Heart left ventricle (tissue), 16 donors: ENCODE measurements around the gene BPHL. TPM values are rescaled to one million over a fixed set of nuclear protein-coding genes. Genes with fewer than 3 reads are reported as not detected.
A peak's percentile ranks its signal among the peaks of the same experiment; 100 is the strongest.

Experiments
- ATAC-seq, 4 donors: fragments of 200-7000 bp; cut with Tn5 transposase; one replicate each; pipeline ENCODE4 v1.9.1; 2020 to 2022; ENCODE audit warnings: moderate library complexity in 4 of 4, mild to moderate bottlenecking in 3 of 4, moderate number of reproducible peaks in 1 of 4
- DNase-seq, 5 donors: peaks; one replicate each; pipeline ENCODE4 v3.0.0-alpha.2; 2020
- H3K27ac ChIP-seq, 12 donors: fragments of 200-600 bp; sonication (generic) in 4 of 12; one replicate each; pipeline versions ENCODE4 v1.5.0 to v1.8.0; 2016 to 2022; ENCODE audit warnings: mild to moderate bottlenecking in 2 of 12
- H3K27me3 ChIP-seq, 9 donors: fragments of 200-600 bp; sonication (generic) in 2 of 9; one replicate each; pipeline versions ENCODE4 v1.5.1 to v1.8.0; 2016 to 2022; ENCODE audit warnings: mild to moderate bottlenecking in 3 of 9
- H3K36me3 ChIP-seq, 9 donors: fragments of 200-600 bp; sonication (generic) in 2 of 9; one replicate each; pipeline versions ENCODE4 v1.5.0 to v1.8.0; 2018 to 2022; ENCODE audit warnings: mild to moderate bottlenecking in 2 of 9
- H3K4me1 ChIP-seq, 12 donors: fragments of 200-600 bp; sonication (generic) in 4 of 12; one replicate each; pipeline versions ENCODE4 v1.5.0 to v1.8.0; 2016 to 2022; ENCODE audit warnings: mild to moderate bottlenecking in 3 of 12
- H3K4me3 ChIP-seq, 12 donors: fragments of 200-600 bp; sonication (generic) in 4 of 12; one replicate each; pipeline versions ENCODE4 v1.5.0 to v1.8.0; 2017 to 2022; ENCODE audit warnings: mild to moderate bottlenecking in 9 of 12, moderate library complexity in 4 of 12
- H3K9me3 ChIP-seq, 12 donors: fragments of 200-600 bp; sonication (generic) in 4 of 12; one replicate each; pipeline versions ENCODE4 v1.5.0 to v1.8.0; 2016 to 2022; ENCODE audit warnings: mild to moderate bottlenecking in 1 of 12
- POLR2A ChIP-seq, 2 donors: fragments of 450-650 bp; IDR thresholded peaks; one replicate each; pipeline ENCODE4 v1.6.1; 2017; ENCODE audit warnings: antibody characterized with exemption in 2 of 2, mild to moderate bottlenecking in 2 of 2, moderate library complexity in 2 of 2
- WGBS, 4 donors: extraction: QIAGEN DNeasy Blood & Tissue Kit in 2 of 4; methylation state at CpG; one replicate each; pipeline versions ENCODE4 v1.1.5 to v1.1.7; 2013 to 2018; 5-methylcytosine and 5-hydroxymethylcytosine counted together
- intact Hi-C, 10 donors: fragments of 100-400 bp; cut with DNase I; formaldehyde crosslinking; loops; one replicate each; pipeline versions ENCODE4 v1.11.1 to v1.14.2; 2022
- polyA plus RNA-seq, 2 donors: library from polyadenylated mRNA; stranded (reverse); fragments of 200-250 nt; gene quantifications; one replicate each; pipeline ENCODE4 v1.2.3, GENCODE V29; 2013
- total RNA-seq, 9 donors: library from RNA; depleted of rRNA in 2 of 9; stranded (reverse); fragments of >200 nt in 2 of 9; fragmentation: NEBNext Ultra II Directional in 3 of 9; extraction: Animal tissue kit (Norgen Biotek cat#: 25700) in 3 of 9; gene quantifications; one replicate each; pipeline versions ENCODE4 v1.1.0 to v1.2.4, GENCODE V29; 2016 to 2023
- TF ChIP-seq, protein P1 (sequence below), 12 donors: fragments of 200-600 bp; sonication (generic) in 4 of 12; IDR thresholded peaks; one replicate each; pipeline versions ENCODE4 v1.5.0 to v1.8.0; 2018 to 2022; ENCODE audit warnings: antibody characterized with exemption in 12 of 12, mild to moderate bottlenecking in 5 of 12
- donor health status: ischemic (EF 13 %, LVEDD 7.1; RV severe dilation, severe dysfunction).
- donor health status: healthy with polysubstance abuse.
- donor health status: DM: no; HTN: yes; CAD: no.
- donor health status: DM: no; HTN: no; CAD: no.
- donor health status: ischemic (EF 25% LVEDD 6.9; RV normal size, moderate dysfunction).
- donor health status: ischemic (EF 25% LVEDD 5.7; RV mildly dilated, moderate dysfunction).
- donor health status: healthy.
- donor health status: DM: yes; HTN: yes; CAD: no.
- donor health status: ischemic (EF 35%, LVEDD 5.7; RV mildly dilated, moderate dysfunction).
- donor health status: nonischemic (EF 11% LVEDD 7.7; RV severe dilation, severe dysfunction).
- donor health status: DM: yes; HTN: yes; CAD: no.
- donor health status: PGD.
- donor health status: ischemic (EF 29% LVEDD 5.4; RV normal size, mild dysfunction).
- donor health status: nonischemic (EF 23%, LVEDD 6.1; RV moderate dilation, normal function).

Gene BPHL
- total and polyA plus RNA-seq, 11 donors: 4.8 to 38.2 (median 13.5) TPM

DNA sequence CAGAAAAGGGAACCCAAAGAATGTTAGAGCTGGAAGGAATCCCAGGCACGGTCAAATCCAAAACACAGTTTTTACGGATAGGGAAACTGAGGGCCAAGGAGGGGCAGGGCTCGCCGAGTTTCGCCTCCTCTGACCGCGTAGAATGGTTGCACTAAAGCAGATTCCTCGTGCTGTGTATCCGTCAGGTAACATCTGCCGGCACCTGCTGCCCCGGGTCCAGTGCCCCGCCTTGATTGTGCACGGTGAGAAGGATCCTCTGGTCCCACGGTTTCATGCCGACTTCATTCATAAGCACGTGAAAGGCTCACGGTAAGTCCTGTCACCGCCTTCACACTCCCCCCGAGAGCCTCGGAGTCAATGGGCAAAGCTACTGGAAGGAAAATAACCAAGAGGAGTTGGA lies 21.7 kb downstream of the BPHL start:
- intact Hi-C loops: no loop called here
- Histone ChIP-seq H3K27me3 (no peaks in the 10 kb centered on the region), H3K9me3 (no peaks in the 10 kb centered on the region), H3K4me3 (no peak overlapping the region), H3K4me1 (peaks cover 0 to 26% (median 5%) of the 10 kb centered on the region in 12 donors), H3K36me3 (peaks cover 0 to 87% (median 35%) of the 10 kb centered on the region in 9 donors), H3K27ac (peak overlapping the region in 4 of 12 donors; percentile 56 to 67 (median 64))
- WGBS, 4 donors: 90 to 95% (median 92%) methylated on average over 20 of the region's 20 CpGs
- ATAC-seq (no peak), DNase-seq (no peak)
- TF ChIP-seq, protein P1, sequence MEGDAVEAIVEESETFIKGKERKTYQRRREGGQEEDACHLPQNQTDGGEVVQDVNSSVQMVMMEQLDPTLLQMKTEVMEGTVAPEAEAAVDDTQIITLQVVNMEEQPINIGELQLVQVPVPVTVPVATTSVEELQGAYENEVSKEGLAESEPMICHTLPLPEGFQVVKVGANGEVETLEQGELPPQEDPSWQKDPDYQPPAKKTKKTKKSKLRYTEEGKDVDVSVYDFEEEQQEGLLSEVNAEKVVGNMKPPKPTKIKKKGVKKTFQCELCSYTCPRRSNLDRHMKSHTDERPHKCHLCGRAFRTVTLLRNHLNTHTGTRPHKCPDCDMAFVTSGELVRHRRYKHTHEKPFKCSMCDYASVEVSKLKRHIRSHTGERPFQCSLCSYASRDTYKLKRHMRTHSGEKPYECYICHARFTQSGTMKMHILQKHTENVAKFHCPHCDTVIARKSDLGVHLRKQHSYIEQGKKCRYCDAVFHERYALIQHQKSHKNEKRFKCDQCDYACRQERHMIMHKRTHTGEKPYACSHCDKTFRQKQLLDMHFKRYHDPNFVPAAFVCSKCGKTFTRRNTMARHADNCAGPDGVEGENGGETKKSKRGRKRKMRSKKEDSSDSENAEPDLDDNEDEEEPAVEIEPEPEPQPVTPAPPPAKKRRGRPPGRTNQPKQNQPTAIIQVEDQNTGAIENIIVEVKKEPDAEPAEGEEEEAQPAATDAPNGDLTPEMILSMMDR (IDR thresholded peaks at IDR 0.05): no peak
- no peak for TF ChIP-seq POLR2A (IDR thresholded peaks at IDR 0.05)

DNA sequence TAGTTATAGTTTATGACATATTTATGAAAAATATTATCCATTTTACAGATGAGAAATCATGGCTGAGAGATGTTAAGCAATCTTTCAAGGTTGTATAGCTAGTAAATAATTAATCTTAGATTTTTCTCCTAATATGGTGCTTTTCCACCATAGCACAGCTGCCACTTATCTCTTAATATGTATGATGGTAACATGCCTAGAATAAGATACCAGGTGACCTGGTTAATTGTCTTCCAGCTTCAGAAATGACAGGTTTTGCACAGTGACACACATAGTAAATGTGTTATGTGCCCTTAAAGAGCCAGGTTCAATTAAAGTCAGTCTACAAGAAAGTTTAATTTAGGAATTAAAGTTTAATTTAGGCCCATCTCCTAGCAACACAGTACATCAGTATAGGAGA lies 24.0 kb downstream of the BPHL start:
- no peak for TF ChIP-seq POLR2A (IDR thresholded peaks at IDR 0.05)
- TF ChIP-seq, protein P1 (IDR thresholded peaks at IDR 0.05): no peak
- ATAC-seq (no peak), DNase-seq (no peak)
- peaks cover 0 to 26% (median 5%) of the 10 kb centered on the region in 12 donors for H3K4me1 ChIP-seq
- no peaks in the 10 kb centered on the region for H3K27me3 ChIP-seq
- H3K36me3 ChIP-seq: peaks cover 0 to 71% (median 36%) of the 10 kb centered on the region in 9 donors
- no peaks in the 10 kb centered on the region for H3K9me3 ChIP-seq
- H3K4me3 ChIP-seq: no peak overlapping the region
- intact Hi-C loops: no loop called here
- no peak overlapping the region for H3K27ac ChIP-seq

DNA sequence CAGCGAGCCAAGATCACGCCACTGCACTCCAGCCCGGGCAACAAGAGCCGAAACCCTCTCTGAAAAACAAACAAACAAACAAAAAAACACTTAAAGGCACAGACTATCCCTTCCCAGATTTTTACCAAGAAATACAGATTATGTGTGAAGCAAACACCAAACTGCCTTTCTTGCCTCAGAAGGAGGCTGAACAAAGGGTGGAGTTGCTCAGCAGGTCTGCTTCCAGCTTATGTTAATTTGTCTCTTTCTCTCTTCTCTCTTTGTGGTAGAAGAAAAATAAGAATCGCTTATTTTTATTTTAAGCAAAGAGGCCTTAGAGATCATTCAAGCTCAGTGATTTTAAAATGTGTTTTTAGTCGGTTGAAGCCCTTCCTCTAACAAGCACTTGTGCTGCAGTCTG lies 24.6 kb downstream of the BPHL start:
- TF ChIP-seq POLR2A (IDR thresholded peaks at IDR 0.05): no peak
- TF ChIP-seq, protein P1 (IDR thresholded peaks at IDR 0.05): no peak
- peaks cover 0 to 71% (median 36%) of the 10 kb centered on the region in 9 donors for H3K36me3 ChIP-seq
- no peak overlapping the region for H3K4me3 ChIP-seq
- ATAC-seq: no peak
- no peak overlapping the region for H3K27ac ChIP-seq
- intact Hi-C loops: no loop called here
- peaks cover 0 to 3% (median 0%) of the 10 kb centered on the region in 12 donors for H3K9me3 ChIP-seq
- H3K27me3 ChIP-seq: no peaks in the 10 kb centered on the region
- peaks cover 0 to 22% (median 5%) of the 10 kb centered on the region in 12 donors for H3K4me1 ChIP-seq
- DNase-seq: no peak
- 89 to 93% (median 92%) methylated on average over 6 of the region's 6 CpGs for whole genome bisulfite sequencing, 4 donors

- Histone ChIP-seq H3K9me3 (peaks cover 0 to 3% (median 0%) of the 10 kb centered on the region in 12 donors), H3K27me3 (no peaks in the 10 kb centered on the region), H3K27ac (no peak overlapping the region), H3K4me3 (no peak overlapping the region), H3K4me1 (peaks cover 0 to 8% (median under 1%) of the 10 kb centered on the region in 12 donors), H3K36me3 (peaks cover 0 to 69% (median 32%) of the 10 kb centered on the region in 9 donors)
- WGBS, 4 donors: 74 to 86% (median 83%) methylated on average over 7 to 8 of the region's 8 CpGs
- TF ChIP-seq POLR2A (IDR thresholded peaks at IDR 0.05): no peak
- TF ChIP-seq, protein P1 (IDR thresholded peaks at IDR 0.05): no peak
- no peak for ATAC-seq
- no peak for DNase-seq
- intact Hi-C loops: no loop called here
Observed at GRCh38 chr6:3144571-3144970, 26.1 kb downstream of the BPHL start.
